HG03095 (cell line): ENCODE results near the gene CLDN6.

Experiments
- ATAC-seq: cut with Tn5 transposase; IDR thresholded peaks from one replicate; pipeline ENCODE4 v1.9.1; 2021; ENCODE audit warnings: moderate library complexity; ENCODE audit not compliant: unreplicated experiment

Gene CLDN6

GRCh38 chr16:2973093-2973492 lies 44.9 kb downstream of the CLDN6 start:
- no peak for ATAC-seq

GRCh38 chr16:2971985-2972784 lies 45.8 kb downstream of the CLDN6 start:
- no peak for ATAC-seq

GRCh38 chr16:2971134-2971984 lies 46.6 kb downstream of the CLDN6 start:
- ATAC-seq = no peak

GRCh38 chr16:2970563-2970962 lies 47.4 kb downstream of the CLDN6 start:
- no peak for ATAC-seq

GRCh38 chr16:2969545-2970521 lies 48.1 kb downstream of the CLDN6 start:
- peak; percentile 31 for ATAC-seq

GRCh38 chr16:2968738-2969544 lies 49.0 kb downstream of the CLDN6 start, which contains the start of gene PAQR4:
TSS of gene PAQR4 (plus strand) at chr16:2969348. CDS start at chr16:2969675, 327 bp downstream.
- ATAC-seq = peak; percentile 59

- no peak for ATAC-seq
Measured at GRCh38 chr16:2968368-2968737, 49.6 kb downstream of the CLDN6 start.

GRCh38 chr16:2967721-2968161 lies 50.2 kb downstream of the CLDN6 start:
- ATAC-seq = no peak

GRCh38 chr16:2967211-2967631 lies 50.8 kb downstream of the CLDN6 start:
- no peak for ATAC-seq

GRCh38 chr16:2966808-2967191 lies 51.2 kb downstream of the CLDN6 start:
- ATAC-seq = no peak

- no peak for ATAC-seq
Measured at GRCh38 chr16:2966043-2966807, 51.8 kb downstream of the CLDN6 start.
